Calu3 (cell line): Measurements from ENCODE around the gene TMEM185A. TPM values are rescaled to one million over a fixed set of nuclear protein-coding genes. Genes with fewer than 3 reads are reported as not detected.
A peak's percentile ranks its signal among the peaks of the same experiment; 100 is the strongest.

Source experiments
- BruUV-seq: library from RNA; stranded (reverse); fragments of 400-500 nt; replicated peaks from 2 replicates; lab custom pipeline; 2021; lab: Mats Ljungman, UMichigan
- CTCF ChIA-PET: fragments of 300-600 bp; sonication (Branson Sonifier 250); formaldehyde crosslinking; loops from one replicate; lab custom pipeline; 2022; ENCODE audit warnings: antibody characterized with exemption; lab: Charles Lee
- DNase-seq: peaks from one replicate; pipeline ENCODE4 v3.0.0; 2022
- H3K27ac Mint-ChIP-seq: one replicate; pipeline ENCODE4 v1.8.0; 2022; ENCODE audit warnings: mixed read lengths; ENCODE audit not compliant: unreplicated experiment
- H3K27me3 Mint-ChIP-seq: one replicate; pipeline ENCODE4 v1.8.0; 2022; ENCODE audit warnings: mixed read lengths; ENCODE audit not compliant: unreplicated experiment
- H3K36me3 Mint-ChIP-seq: one replicate; pipeline ENCODE4 v1.8.0; 2022; ENCODE audit warnings: mild to moderate bottlenecking, moderate library complexity, mixed read lengths; ENCODE audit not compliant: insufficient read depth, unreplicated experiment
- H3K4me1 Mint-ChIP-seq: one replicate; pipeline ENCODE4 v1.8.0; 2022; ENCODE audit warnings: mild to moderate bottlenecking, low read depth, mixed read lengths; ENCODE audit not compliant: unreplicated experiment
- H3K4me3 Mint-ChIP-seq: one replicate; pipeline ENCODE4 v1.8.0; 2022; ENCODE audit warnings: mild to moderate bottlenecking, low read depth, moderate library complexity, mixed read lengths; ENCODE audit not compliant: unreplicated experiment
- H3K9me3 Mint-ChIP-seq: one replicate; pipeline ENCODE4 v1.8.0; 2022; ENCODE audit warnings: low read depth, mixed read lengths; ENCODE audit not compliant: unreplicated experiment
- CTCF ChIP-seq: fragments of 200-600 bp; IDR thresholded peaks from one replicate; pipeline ENCODE4 v1.8.0; 2022; ENCODE audit warnings: antibody characterized with exemption; ENCODE audit not compliant: unreplicated experiment
- intact Hi-C: fragments of 100-400 bp; cut with micrococcal nuclease; formaldehyde crosslinking; loops from one replicate; pipeline ENCODE4 v1.10.0; 2022; ENCODE audit not compliant: unreplicated experiment
- total RNA-seq: library from RNA; stranded (reverse); gene quantifications from 2 replicates; pipeline ENCODE4 v1.2.3, GENCODE V29; 2022

Gene TMEM185A
- total RNA-seq, 1 experiment from 2014 or later, result 33.9 TPM

GRCh38 chrX:149638860-149639259 is 7.3 kb upstream of the TMEM185A start:
- Mint-ChIP-seq H3K4me3 (no peak overlapping the region), H3K4me1 (no peaks in the 10 kb centered on the region), H3K9me3 (no peaks in the 10 kb centered on the region), H3K27me3 (peaks cover 49% of the 10 kb centered on the region), H3K27ac (no peak overlapping the region), H3K36me3 (no peaks in the 10 kb centered on the region)
- TF ChIP-seq CTCF, result no peak
- BruUV-seq, result no TSS peak
- no peak for DNase-seq
- intact Hi-C loops, result no loop called here
- CTCF ChIA-PET, result interaction anchor here (0.6 kb wide), 1 partner anchor 159 kb away, joined by 3 read pairs; no protein-coding TSS in a partner anchor

- intact Hi-C loops, result no loop called here
- no peak overlapping the region for H3K4me3 Mint-ChIP-seq
- no TSS peak for BruUV-seq
- CTCF ChIA-PET, result no interaction called here
- no peaks in the 10 kb centered on the region for H3K9me3 Mint-ChIP-seq
- peaks cover 24% of the 10 kb centered on the region for H3K36me3 Mint-ChIP-seq
- DNase-seq, result no peak
- H3K27me3 Mint-ChIP-seq, result peaks cover 29% of the 10 kb centered on the region
- no peak overlapping the region for H3K27ac Mint-ChIP-seq
- H3K4me1 Mint-ChIP-seq, result peaks cover 20% of the 10 kb centered on the region
- no peak for TF ChIP-seq CTCF
These were observed 1.9 kb upstream of the TMEM185A start for GRCh38 chrX:149633511-149633910.

- Mint-ChIP-seq H3K4me1 (peaks cover 32% of the 10 kb centered on the region), H3K36me3 (peaks cover 24% of the 10 kb centered on the region), H3K4me3 (peak overlapping the region; percentile 98), H3K9me3 (no peaks in the 10 kb centered on the region), H3K27ac (peak overlapping the region; percentile 94), H3K27me3 (peaks cover 18% of the 10 kb centered on the region)
- peak; percentile 12 for DNase-seq
- TF ChIP-seq CTCF, result no peak
- intact Hi-C loops, result no loop called here
- CTCF ChIA-PET, result no interaction called here
- BruUV-seq, result TSS peak; percentile 30
These were observed 835 bp downstream of the TMEM185A start for GRCh38 chrX:149630681-149631233.

GRCh38 chrX:149629730-149630387 is 1.7 kb downstream of the TMEM185A start:
- BruUV-seq, result no TSS peak
- intact Hi-C loops, result no loop called here
- CTCF ChIA-PET, result no interaction called here
- H3K36me3 Mint-ChIP-seq, result peaks cover 24% of the 10 kb centered on the region
- H3K9me3 Mint-ChIP-seq, result no peaks in the 10 kb centered on the region
- peaks cover 32% of the 10 kb centered on the region for H3K4me1 Mint-ChIP-seq
- H3K4me3 Mint-ChIP-seq, result peak overlapping the region; percentile 98
- TF ChIP-seq CTCF, result no peak
- DNase-seq, result no peak
- peaks cover 9% of the 10 kb centered on the region for H3K27me3 Mint-ChIP-seq
- peak overlapping the region; percentile 94 for H3K27ac Mint-ChIP-seq
